Subcutaneous adipose tissue (tissue), 4 donors: ENCODE results near the gene KLRD1. TPM values are rescaled to one million over a fixed set of nuclear protein-coding genes. Genes with fewer than 3 reads are reported as not detected.

Source experiments
- total RNA-seq, 4 donors: library from RNA; depleted of rRNA; stranded (reverse); fragments of >200 nt; gene quantifications; one replicate each; pipeline ENCODE4 v1.1.0, GENCODE V29; 2016
- TF ChIP-seq, protein P1 (sequence below): fragments of 450-650 bp; IDR thresholded peaks from one replicate; pipeline ENCODE4 v1.5.1; 2016; ENCODE audit warnings: low read depth, mild to moderate bottlenecking, control low read depth, antibody characterized with exemption, moderate library complexity

KLRD1 gene
- total RNA-seq, 4 donors from 2014 or later = 1.3 to 7.0 (median 1.6) TPM

DNA sequence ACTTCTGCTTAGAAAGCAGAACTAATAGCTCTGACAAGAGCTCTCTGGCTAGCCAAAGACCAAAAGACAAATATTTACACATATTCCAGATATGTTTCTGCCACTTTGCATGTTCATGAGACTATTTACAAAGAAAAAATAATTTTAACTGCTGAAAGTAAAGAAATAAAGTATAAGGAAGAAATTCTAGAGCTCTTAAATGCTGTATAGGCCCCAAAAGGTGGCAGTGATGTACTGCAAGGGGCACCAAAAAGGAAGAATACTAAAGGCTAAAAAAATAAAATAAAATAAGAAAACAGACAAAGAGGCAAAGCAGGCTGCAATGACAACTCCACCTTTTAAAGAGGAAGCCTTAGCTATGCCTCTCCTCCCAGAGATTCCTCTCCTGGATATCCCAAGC is 59.2 kb downstream of the KLRD1 start:
- TF ChIP-seq, protein P1, sequence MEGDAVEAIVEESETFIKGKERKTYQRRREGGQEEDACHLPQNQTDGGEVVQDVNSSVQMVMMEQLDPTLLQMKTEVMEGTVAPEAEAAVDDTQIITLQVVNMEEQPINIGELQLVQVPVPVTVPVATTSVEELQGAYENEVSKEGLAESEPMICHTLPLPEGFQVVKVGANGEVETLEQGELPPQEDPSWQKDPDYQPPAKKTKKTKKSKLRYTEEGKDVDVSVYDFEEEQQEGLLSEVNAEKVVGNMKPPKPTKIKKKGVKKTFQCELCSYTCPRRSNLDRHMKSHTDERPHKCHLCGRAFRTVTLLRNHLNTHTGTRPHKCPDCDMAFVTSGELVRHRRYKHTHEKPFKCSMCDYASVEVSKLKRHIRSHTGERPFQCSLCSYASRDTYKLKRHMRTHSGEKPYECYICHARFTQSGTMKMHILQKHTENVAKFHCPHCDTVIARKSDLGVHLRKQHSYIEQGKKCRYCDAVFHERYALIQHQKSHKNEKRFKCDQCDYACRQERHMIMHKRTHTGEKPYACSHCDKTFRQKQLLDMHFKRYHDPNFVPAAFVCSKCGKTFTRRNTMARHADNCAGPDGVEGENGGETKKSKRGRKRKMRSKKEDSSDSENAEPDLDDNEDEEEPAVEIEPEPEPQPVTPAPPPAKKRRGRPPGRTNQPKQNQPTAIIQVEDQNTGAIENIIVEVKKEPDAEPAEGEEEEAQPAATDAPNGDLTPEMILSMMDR = no peak

DNA sequence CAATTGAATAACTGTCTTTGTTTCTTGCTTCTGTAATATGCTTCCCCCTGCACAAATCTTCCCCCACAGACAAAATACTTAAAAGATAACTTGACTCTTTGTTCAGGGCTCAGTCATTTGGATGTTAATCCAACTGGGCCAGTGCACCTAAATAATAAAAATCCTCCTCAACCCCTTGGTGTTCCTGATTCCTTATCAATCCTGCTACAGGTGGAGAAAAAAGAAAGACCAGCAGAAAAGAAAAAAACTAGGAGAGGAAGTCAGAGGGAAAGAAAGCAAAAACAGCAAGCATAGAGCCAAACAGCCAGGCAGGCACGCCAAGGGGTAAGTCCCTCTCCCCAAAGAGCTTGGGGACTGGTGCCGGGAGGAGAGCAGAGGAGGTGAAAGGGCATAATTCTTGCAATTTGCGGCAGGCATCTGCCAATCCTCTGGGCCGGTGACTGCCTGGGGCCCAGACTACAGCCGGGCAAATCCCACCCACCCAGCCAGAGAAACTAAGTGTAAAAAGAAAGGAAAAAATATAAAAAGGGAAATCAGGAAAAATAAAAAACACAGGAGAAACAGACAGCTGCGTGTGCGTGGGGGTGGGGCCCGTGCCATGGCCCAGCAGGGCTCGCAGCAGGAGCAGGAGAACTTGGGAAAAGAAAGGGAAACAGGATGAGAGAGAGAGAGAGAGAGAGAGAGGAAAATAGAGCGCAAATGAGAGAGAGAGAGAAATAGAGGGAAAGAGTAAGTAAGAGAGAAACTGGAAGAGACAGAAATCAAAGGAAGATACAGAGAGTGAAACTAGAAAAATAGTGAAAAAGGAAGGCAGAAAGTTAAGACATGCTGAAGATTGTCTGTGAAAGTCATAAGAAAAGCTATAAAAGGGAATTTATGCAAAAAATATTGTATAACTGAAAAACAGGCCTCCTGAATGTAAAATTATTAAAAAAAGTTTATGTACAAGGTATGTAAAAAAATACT is 60.8 kb downstream of the KLRD1 start:
- TF ChIP-seq, protein P1 = no peak

DNA sequence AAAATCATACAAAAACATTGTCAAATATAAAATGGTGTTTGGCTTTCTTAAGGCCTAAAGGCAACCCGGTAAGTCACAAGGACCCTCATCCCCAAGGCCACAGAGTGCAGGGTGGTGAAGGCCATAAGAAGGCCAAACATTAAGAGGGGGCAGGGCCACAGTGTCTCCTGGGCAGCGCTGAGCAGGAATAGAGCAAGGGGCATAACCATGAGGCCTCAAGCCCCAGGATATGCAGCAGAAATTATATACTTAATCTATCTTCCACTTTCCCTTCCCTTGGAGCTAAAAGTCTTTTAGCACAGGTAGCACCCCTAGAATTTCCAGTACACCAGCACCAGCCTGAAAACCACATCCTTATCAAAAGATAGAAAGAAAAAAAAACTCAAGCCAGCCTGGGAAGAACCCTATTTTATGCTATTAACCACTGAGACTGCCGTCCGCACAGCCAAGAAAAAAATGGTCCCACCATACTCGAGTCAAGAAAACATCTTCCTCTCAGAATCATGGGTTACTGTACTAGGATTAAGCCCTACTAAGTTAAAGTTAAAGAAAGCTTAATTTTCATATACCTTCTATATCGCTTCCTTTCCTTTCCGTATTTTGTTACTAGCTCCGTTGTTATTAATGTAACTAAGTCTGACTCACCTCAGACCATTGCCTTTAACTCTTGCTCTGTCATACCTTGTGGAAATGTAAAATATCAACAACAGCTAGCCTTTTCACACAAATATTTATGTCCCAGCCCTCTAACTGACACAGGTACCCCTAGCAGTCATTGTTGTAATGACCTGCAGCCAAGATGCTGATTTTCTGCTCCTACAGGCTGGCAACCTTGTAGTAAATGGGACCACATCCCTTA is 62.1 kb downstream of the KLRD1 start:
- TF ChIP-seq, protein P1 = no peak

DNA sequence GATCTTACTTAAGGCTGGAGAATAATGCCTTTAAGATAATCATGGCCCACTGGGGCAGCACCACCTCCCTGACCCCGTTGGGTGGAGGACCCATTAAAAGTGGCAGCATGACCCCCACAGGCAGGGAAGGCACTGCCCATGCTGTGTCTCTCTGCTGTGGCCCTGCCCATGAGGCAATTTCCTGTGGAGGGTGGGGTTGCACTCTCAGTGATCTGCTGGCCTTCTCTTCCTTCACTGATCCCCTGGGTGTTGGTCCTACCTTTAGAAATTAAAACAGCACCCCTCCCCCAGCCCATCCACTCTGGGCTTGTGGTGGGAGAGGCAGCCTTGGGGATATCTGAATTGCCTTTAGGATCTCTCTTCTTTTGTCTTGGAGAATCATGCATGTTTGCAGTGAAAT is 64.9 kb downstream of the KLRD1 start:
- TF ChIP-seq, protein P1 = no peak

DNA sequence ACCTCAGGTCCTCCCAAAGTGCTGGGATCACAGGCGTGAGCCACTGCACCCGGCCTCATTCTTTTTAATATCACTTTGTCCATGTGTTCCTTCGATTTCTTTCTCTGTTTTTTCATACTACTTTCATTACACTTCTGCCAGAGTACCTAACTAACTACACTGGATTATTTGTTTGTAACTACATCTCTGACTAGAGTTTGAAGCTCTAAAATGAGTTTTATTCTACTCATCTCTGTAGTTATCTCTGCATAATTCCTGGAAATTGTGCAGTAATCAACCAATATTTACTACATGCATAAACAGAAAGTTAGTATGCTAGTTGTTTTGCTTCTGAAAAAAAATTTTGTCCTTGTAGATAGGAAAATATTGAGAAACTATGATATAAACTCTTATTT is 67.0 kb downstream of the KLRD1 start:
- TF ChIP-seq, protein P1 = no peak

Other genes starting within 250 kb of the KLRD1 start
- 10 to 100 TPM in 2 of 4 donors, 1 to 10 TPM in 2; 2.9 to 10.7 (median 7.2) TPM for gene CLEC1A, start 208.9 kb upstream of the KLRD1 start, total RNA-seq
- gene CLEC7A, start 177.7 kb upstream of the KLRD1 start, total RNA-seq = 10 to 100 TPM; 14.7 to 87.5 (median 23.0) TPM
- gene OLR1, start 135.7 kb upstream of the KLRD1 start, total RNA-seq = 1 to 10 TPM in 2 of 4 donors, under 1 TPM in 1, not detected in 1; 0.88 to 8.7 (median 3.3) TPM
- gene TMEM52B, start 128.8 kb upstream of the KLRD1 start, total RNA-seq = under 1 TPM in 1 of 4 donors, not detected in 3; 0.85 TPM
- 100 to 1,000 TPM; 187 to 200 (median 190) TPM for gene GABARAPL1, start 95.0 kb upstream of the KLRD1 start, total RNA-seq
- 1 to 10 TPM; 2.3 to 4.9 (median 3.3) TPM for gene KLRK1, start 82.2 kb downstream of the KLRD1 start, total RNA-seq
- gene KLRC4, start 101.9 kb downstream of the KLRD1 start, total RNA-seq = under 1 TPM in 1 of 4 donors, not detected in 3; 0.51 TPM
- not detected for gene KLRC3, start 112.7 kb downstream of the KLRD1 start, total RNA-seq
- under 1 TPM in 1 of 4 donors, not detected in 3; 0.66 TPM for gene KLRC2, start 128.1 kb downstream of the KLRD1 start, total RNA-seq
- 1 to 10 TPM in 1 of 4 donors, under 1 TPM in 1, not detected in 2; 0.51 to 1.1 TPM for gene KLRC1, start 145.5 kb downstream of the KLRD1 start, total RNA-seq
- under 1 TPM in 3 of 4 donors, not detected in 1; 0.22 to 0.85 (median 0.38) TPM for gene EIF2S3B, start 198.0 kb downstream of the KLRD1 start, total RNA-seq